WERI-Rb-1 (cell line): Measurements from ENCODE around the gene FAM229A.
A peak's percentile ranks its signal among the peaks of the same experiment; 100 is the strongest.

Source experiments
- DNase-seq: peaks from one replicate; pipeline ENCODE4 v3.0.0-alpha.2; 2020
- H3K27ac ChIP-seq: fragments of 250-450 bp; sonication (Bioruptor Pico); 2 replicates; pipeline ENCODE4 v1.5.1; 2020; ENCODE audit warnings: mild to moderate bottlenecking, moderate library complexity
- H3K27me3 ChIP-seq: fragments of 250-450 bp; sonication (Bioruptor Pico); 2 replicates; pipeline ENCODE4 v1.5.1; 2021; ENCODE audit warnings: mild to moderate bottlenecking, low read depth, moderate library complexity; ENCODE audit not compliant: insufficient read depth, severe bottlenecking
- H3K36me3 ChIP-seq: fragments of 250-450 bp; sonication (Bioruptor Pico); 2 replicates; pipeline ENCODE4 v1.5.1; 2020; ENCODE audit warnings: mild to moderate bottlenecking, moderate library complexity
- H3K4me3 ChIP-seq: 2 replicates; pipeline ENCODE4 v1.5.1; 2011; ENCODE audit warnings: low read depth, mild to moderate bottlenecking, control low read depth, low read length
- H3K9me3 ChIP-seq: fragments of 250-450 bp; sonication (Bioruptor Pico); 2 replicates; pipeline ENCODE4 v1.5.1; 2021; ENCODE audit warnings: mild to moderate bottlenecking, moderate library complexity; ENCODE audit not compliant: severe bottlenecking
- CTCF ChIP-seq: IDR thresholded peaks from 2 replicates; pipeline ENCODE4 v1.5.1; 2011; ENCODE audit warnings: low read depth, mild to moderate bottlenecking, control low read depth, inconsistent platforms, low read length

FAM229A gene

GRCh38 chr1:32353886-32354570 is 8.3 kb downstream of the FAM229A start:
- Histone ChIP-seq H3K27ac (peak overlapping the region; percentile 36; the same call in 1 of the 2 replicates), H3K27me3 (no peaks in the 10 kb centered on the region), H3K4me3 (no peak overlapping the region), H3K36me3 (no peaks in the 10 kb centered on the region), H3K9me3 (peaks cover 6% of the 10 kb centered on the region)
- no peak for TF ChIP-seq CTCF
- DNase-seq: no peak

DNA sequence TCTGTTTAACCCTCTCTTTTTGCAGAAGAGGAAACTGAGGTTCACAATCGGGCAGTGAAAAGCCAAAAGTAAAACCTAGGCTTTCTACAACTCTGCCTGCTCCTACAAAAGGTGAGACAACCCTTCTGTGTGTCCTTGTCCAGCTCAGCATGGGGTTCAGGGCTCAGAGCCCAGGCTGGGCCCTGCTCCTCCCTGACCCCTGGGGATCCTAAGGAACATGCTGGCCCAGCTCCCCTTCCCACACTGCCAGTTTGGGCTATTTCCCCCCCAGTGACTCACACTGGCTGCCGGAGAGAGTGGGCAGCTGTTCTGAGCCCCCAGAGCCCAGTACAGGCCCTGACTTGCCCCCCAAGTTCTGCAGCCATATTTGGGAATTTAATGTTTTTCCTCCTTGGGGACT is 8.9 kb downstream of the FAM229A start:
- peak overlapping the region; percentile 22 for H3K27ac ChIP-seq
- TF ChIP-seq CTCF: no peak
- DNase-seq: no peak

DNA sequence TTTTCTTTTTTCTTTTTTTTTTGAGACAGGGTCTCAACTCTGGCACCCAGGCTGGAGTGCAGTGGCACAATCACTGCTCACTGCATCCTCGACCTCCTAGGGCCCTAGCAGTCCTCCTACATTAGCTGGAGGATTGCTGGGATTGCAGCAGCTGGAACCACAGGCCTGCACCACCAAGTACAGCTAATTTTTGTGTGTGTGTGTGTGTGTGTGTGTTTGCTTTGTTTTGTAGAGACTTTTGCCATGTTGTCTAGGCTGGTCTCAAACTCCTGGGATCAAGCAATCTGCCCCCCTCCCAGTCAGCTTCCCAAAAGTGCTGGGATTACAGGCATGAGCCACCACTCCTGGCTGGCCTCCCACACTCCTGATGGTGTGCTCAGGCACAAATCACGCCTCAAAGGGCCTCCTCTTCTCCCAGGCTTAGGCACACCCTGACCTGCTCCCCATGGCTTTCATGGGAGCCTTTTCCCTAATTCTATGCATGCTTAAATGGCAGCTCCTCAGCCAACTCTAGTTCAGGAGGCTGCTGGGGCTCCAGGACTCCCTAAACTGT is 9.4 kb downstream of the FAM229A start:
- H3K27me3 ChIP-seq: no peaks in the 10 kb centered on the region
- peaks cover 6% of the 10 kb centered on the region for H3K9me3 ChIP-seq
- H3K4me3 ChIP-seq: no peak overlapping the region
- peak overlapping the region; percentile 93 for H3K27ac ChIP-seq
- DNase-seq: no peak
- H3K36me3 ChIP-seq: no peaks in the 10 kb centered on the region
- TF ChIP-seq CTCF: no peak

More for the DNA sequence above, 8.9 kb downstream of the FAM229A start:
- Histone ChIP-seq H3K4me3 (no peak overlapping the region), H3K27me3 (no peaks in the 10 kb centered on the region), H3K9me3 (peaks cover 6% of the 10 kb centered on the region), H3K36me3 (no peaks in the 10 kb centered on the region)

DNA sequence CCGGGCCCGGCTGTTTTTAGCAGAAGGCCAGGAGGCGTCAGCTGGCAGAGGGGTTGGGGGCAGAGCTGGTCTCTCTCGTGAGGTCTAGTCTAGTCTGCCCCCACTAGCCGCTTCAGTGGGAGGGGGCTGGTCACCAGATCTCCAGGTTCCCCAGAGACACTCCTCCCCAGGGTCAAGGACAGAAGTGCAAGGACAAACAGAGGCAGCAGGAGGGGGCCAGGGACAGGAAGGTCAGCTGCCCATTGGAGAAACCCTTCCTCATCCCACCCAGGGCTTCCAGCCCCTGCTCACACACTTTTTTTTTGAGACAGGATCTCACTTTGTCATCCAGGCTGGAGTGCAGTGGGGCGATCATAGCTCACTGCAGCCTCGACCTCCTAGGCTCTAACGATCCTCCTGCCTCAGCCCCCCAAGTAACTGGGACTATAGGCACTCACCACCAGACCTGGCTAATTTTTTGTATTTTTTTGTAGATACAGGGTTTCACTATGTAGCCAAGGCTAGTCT is 10.0 kb downstream of the FAM229A start:
- Histone ChIP-seq H3K27me3 (no peaks in the 10 kb centered on the region), H3K4me3 (peak overlapping the region; percentile 79), H3K36me3 (no peaks in the 10 kb centered on the region), H3K27ac (peak overlapping the region; percentile 93), H3K9me3 (peaks cover 6% of the 10 kb centered on the region)
- TF ChIP-seq CTCF: no peak
- no peak for DNase-seq

DNA sequence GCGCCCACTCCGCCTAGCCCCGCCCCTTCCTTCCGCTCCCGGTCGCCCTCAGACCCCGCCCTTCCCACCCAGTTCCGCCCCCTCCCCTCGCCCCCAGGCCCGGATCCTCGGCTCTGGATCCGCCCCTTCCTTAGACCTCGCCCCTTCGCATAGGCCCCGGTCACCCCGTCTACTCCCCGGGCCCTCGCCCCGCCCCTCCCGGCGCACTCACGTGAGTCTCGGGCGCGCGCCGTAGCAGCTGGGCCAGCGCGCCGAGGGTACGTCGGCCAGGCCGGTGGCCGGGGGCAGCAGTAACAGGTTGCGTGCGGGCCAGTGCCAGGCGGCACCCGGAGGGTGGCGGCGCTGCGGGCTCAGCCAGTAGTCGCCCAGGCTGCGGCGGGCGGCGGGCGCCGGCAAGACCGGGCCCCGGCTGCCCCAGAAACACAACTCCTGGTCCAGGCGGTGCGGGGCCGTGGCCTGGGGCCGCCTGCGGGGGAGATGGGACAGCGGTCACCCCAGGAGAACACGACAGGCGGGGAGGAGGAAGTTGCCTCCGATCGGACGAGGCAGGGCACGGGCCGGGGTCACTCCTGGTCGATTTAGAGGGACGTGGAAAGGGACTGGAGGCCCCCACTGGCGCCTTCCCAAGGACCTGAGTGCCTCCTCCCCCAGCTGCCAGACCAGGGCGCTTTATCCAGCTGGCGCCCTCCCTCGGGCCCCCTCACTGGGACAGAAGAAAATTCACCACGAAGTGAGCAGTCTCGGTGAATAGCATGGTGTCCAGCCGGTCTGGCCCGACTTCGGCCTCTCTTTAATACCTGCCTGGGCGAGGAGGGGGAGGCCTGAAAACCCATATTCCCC is 10.7 kb downstream of the FAM229A start:
- H3K36me3 ChIP-seq: no peaks in the 10 kb centered on the region
- peaks cover 6% of the 10 kb centered on the region for H3K9me3 ChIP-seq
- TF ChIP-seq CTCF: 0 out of 2 replicates have a peak, but pooled peaks have one; percentile 21
- H3K27ac ChIP-seq: peak overlapping the region; percentile 93
- no peaks in the 10 kb centered on the region for H3K27me3 ChIP-seq
- peak overlapping the region; percentile 79 for H3K4me3 ChIP-seq
- peak; percentile 97 for DNase-seq
